Limb (tissue), 2 donors: ENCODE measurements around the gene KCNK5.

ENCODE experiments used
- DNase-seq, 2 donors: peaks; one replicate each; pipeline ENCODE4 v3.0.0-alpha.2; 2016; ENCODE audit errors: extremely low spot score in 2 of 2

Gene KCNK5

GRCh38 chr6:39240155-39240757, 11.0 kb upstream of the KCNK5 start:
- DNase-seq, result no peak

- DNase-seq, result no peak
Measured at GRCh38 chr6:39239527-39240154, 10.4 kb upstream of the KCNK5 start.

DNA sequence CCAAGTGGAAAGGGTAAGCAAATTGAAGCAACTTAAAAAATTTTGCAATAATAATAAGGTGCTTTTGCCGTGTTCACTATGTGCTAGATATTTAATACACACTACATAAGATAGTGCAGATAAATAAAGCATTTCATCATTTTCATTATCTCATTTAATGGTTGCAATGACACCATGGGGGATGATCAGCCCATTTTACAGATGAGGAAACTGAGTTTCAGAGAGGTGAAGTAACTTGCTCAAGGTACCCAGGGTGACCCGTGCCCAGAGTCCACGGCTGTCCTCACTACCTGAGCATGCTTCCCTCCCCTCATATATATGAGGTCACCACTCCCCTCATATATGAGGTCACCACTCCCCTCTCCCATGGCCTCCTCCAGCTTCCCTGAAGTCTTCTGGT, 7.5 kb upstream of the KCNK5 start:
- no peak for DNase-seq

DNA sequence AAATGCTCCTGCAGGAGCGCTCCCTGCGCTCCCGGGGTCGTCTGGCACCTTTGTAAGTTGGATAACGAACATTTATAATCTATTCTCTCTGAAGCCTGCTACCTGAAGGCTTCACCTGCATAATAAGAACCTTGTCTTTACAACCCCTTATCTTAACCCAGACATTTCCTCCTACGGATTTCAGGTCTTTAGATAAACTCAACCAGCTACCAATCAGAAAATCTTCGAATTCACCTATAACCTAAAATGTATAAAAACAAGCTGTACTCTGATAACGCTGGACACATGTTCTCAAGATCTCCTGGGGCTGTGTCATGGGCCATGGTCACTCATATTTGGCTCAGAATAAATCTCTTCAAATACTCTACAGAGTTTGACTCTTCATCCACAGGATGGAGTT, 4.1 kb upstream of the KCNK5 start:
- DNase-seq, result no peak

- DNase-seq, result no peak
Measured at GRCh38 chr6:39231521-39232243, 2.4 kb upstream of the KCNK5 start.

DNA sequence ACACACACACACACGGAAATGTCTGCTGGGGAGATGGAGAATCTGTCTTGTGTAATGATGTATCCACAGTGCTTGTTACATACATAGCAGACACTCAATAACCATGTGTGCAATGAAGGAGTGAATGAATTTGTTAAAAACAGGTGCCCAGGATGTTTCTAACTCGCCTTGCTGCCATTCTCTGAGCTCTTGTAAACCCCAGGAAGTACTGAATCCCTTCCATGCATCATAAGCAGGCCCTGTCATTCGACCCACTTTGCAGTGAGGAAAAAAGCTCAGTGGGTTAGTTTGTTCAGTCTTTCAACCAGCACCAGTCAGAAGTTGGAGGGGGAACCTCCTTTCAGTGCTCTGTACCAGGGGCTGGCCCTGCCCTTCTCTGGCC, 1.4 kb upstream of the KCNK5 start:
- DNase-seq, result no peak

GRCh38 chr6:39228111-39228971, 934 bp downstream of the KCNK5 start:
- no peak for DNase-seq

DNA sequence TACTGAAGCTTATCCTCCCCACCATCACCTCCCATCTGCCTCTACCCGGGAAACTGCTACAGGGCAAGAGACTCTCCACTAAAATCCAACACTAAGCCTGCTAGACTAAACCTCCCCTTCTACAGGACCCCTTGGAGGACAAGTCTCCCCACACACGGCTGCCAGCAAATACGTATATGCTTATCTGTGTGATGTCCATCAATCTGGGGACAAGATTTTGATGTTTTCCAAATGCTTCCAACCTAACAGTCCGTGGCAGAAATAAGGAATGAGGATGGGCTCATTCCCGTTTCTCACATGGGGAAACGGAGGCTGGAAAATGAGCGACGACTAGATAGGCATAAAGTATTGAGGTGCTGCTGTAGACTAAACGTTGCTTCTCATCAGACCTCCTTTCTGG, 1.8 kb downstream of the KCNK5 start:
- peak in 1 of 2 donors; percentile 16 for DNase-seq

DNA sequence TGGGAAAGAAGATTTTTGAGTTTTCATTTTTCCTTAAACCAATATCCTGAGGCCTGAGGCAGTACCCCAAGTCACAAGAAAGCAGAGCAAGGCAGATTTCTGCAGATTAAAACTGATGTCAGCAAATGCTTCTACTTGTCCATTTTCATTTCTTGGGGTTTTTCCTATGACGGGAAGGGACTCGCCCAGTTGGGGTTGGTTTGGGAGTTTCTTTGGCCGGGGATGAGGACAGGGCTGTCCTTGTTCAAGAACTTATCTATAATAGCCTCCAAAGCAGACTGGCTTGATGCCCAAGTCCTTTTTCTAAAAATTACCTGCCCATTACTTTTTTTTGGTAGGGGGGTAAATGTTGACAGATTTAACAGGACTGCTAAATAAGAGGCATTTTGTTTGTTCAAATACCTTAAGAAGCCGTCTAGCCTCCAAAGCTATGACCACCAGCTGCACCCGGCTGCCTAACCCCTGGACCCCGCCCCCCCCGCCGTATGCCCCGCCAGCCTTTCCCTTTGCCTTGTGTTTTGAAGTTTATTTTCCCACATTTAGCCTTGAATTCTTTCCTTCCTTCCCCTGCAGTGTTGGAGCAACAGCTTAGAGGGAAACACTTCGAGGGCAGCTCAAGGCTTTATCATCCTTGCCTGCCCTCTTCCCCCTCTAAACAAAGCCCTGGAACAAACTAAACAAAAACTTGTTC, 2.5 kb downstream of the KCNK5 start:
- DNase-seq, result peak in 1 of 2 donors; percentile 26

- no peak for DNase-seq
Measured at GRCh38 chr6:39225946-39226437, 3.3 kb downstream of the KCNK5 start.

DNA sequence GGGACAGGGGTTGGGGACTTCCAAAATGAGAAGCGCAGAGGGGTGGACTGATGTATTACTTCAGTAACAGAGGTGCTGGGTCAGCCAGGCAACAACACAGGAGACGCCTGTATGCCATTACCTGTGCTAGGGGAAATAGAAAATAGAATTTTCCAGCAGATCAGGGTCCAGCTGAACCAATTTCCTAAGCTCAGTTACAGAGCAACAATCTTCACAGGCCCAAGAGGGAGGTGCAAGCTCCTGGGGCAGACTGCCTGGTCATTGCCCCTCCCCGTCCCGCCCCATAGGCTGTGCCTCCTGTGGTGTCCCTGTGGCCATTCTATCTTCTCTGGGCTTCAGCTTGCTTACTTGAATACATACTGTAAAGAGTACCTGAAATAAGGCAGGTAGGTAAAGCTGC, 3.7 kb downstream of the KCNK5 start:
- no peak for DNase-seq

GRCh38 chr6:39224523-39225182, 4.6 kb downstream of the KCNK5 start:
- no peak for DNase-seq

DNA sequence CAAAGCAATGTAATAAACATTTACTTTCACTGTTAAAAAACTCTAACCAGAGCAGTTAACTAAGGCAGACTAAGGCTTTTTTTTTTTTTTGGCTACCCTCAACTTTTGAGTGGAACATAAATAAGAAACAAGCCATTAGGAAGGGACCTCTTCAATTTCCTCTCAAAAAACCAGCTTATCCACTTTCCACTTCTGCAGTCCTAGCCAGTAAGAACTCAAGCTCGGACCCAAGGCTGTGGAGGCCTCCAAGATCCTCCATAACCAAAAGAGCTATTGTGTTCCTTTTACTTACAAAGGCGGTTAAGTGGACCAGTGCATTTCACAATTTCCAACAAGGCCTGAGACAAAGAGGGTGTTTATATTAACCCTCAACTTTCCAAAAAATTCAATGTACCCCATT, 5.3 kb downstream of the KCNK5 start:
- DNase-seq, result no peak

DNA sequence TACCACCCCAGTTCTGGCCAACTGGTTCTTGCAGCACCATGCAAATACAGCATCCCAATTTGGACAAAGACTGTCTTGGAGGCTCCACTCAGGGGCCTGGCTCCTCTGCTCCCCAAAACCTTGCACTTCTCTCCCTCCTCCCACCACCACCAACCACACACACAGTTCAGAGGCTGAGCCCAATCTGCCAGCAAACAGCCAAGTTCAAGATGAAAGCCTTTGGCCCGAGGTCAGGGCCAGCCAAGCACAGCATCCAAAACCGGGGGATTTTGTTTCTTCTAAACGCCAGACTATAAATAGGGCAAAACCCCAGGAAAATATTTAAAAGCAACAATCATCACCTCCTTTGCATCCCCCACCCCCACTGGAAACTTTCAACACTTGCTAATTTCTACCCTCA, 5.7 kb downstream of the KCNK5 start:
- no peak for DNase-seq

DNA sequence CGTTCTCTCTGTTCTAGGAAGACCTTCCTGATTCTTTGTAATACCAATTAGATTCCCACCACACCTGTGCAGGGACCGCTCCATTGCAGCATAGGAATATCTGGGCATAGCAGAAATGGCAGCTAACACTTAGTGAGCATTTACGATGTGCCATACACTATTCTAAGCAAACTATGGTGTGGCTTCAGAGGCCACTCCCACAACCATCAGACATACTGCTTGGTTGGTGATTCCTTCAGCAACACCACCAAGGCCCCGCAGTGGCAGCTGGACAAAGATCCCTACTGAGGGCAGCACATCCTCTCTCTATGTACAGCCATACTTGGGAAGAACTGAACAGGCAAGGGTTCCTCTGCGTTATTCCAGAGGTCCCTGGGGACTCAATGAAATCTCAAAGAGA, 6.2 kb downstream of the KCNK5 start:
- DNase-seq, result no peak

- no peak for DNase-seq
Measured at GRCh38 chr6:39221779-39222641, 7.3 kb downstream of the KCNK5 start.

DNA sequence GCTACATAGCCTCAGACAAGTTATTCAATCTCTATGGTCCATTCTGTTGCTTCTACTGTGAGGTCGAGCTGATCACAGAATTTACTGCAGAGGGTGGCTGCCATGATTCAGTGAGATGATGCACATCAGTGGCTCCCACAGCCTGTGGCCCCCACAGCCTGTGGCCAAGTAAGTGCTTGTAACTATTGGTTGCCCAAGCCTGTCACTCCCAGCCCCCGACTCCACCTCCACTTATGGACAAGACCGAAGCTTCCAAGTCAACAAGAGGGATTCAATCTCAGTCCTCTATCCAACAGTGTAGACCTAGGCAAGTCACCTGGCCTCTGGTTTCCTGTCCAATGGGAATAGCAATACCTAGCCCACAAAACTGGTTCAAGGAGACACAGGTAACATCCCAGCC, 8.2 kb downstream of the KCNK5 start:
- no peak for DNase-seq

DNA sequence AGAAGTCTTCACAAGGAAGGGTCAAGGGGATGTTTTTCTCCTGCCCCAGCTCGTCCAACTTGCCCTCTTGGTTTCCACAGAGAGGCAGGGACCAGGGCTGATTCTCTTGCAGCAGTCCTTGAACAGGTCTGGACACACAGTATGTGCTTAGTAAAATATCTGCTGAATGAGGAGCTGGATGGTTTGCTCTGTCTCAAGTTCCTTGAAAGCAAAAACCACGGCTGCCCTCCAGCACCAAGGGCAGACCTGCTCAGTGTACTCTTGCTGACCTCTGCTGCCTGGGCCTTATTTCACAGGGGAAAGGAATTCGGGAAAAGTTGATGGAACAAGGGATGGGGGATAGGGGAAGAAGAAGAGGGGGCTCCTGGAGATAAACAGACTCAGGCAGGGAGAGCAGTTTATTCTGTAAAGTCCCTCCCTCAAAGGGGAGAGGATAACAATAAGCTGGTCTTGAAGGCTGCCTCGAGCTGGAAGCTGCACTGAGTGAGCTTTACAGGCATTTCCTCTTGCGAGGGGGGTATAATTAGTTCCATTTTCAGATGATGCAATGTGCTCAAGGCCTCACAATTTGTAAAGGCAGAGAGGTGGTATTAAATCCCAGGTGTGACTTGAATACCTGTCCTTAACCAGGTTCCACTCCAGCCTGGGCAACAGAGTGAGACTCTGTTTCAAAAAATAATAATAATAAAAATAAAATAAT, 10.3 kb downstream of the KCNK5 start:
- DNase-seq, result no peak

DNA sequence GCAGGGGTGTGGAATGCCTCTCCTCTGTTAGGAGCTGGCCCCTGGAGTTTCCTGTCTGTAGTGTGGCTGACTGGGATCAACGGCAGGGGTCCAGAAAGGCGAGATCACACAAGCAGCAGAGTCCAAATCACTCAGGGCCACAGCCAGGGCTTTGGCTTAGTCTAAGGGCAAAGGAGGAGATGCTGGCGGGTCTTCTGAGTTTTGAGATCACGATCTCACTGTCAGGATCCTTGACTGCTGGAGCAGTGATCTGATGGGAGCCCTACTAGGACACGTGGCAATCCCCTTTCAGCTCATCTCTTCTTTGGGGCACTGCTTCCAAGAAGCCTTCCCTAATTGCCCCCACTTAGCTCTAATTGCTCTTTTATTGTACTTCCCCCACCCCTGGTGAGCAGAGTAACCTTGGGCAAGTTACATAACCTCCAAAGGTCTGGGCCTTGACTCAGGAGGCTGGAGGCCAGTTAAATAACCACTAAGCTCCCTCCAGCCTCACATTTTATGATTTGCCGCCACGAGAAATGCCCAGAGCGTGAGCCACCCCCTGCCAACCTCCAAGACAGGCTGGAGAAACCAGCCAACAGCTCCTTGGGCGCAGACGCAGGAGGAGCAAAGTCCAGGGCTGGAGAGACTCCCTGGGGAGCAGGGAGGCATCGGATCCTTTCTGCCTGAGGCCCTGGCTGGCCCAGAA, 12.0 kb downstream of the KCNK5 start:
- no peak for DNase-seq
